SKM-1 treated with dmso at 0.1 percent for 144 hours (cell line): ENCODE results near the gene PHPT1.
"Not testable (repeated sequence)": the region's sequence is repeated elsewhere in the genome, so short reads cannot be mapped to it uniquely, and the experiment has no call there.

ENCODE experiments used
- DNase-seq: peaks from one replicate; lab custom pipeline; 2025; ENCODE audit not compliant: unreplicated experiment; lab: John Stamatoyannopoulos, UW

PHPT1 gene

GRCh38 chr9:136823136-136824046, 25.8 kb upstream of the PHPT1 start:
- no peak for DNase-seq

GRCh38 chr9:136824496-136825225, 24.5 kb upstream of the PHPT1 start:
- DNase-seq, result no peak

- DNase-seq, result no peak
Measured at GRCh38 chr9:136825295-136826187, 23.7 kb upstream of the PHPT1 start.

GRCh38 chr9:136826188-136826541, 23.0 kb upstream of the PHPT1 start:
- no peak for DNase-seq

GRCh38 chr9:136826703-136827582, 22.3 kb upstream of the PHPT1 start:
- no peak for DNase-seq

- DNase-seq, result no peak
Measured at GRCh38 chr9:136827794-136828473, 21.3 kb upstream of the PHPT1 start.

GRCh38 chr9:136828474-136829140, 20.6 kb upstream of the PHPT1 start:
- DNase-seq, result no peak

GRCh38 chr9:136829412-136829811, 19.8 kb upstream of the PHPT1 start:
- no peak for DNase-seq

GRCh38 chr9:136829981-136830885, 19.0 kb upstream of the PHPT1 start:
- no peak for DNase-seq

- no peak for DNase-seq
Measured at GRCh38 chr9:136831002-136831719, 18.0 kb upstream of the PHPT1 start.

- no peak for DNase-seq
Measured at GRCh38 chr9:136831720-136832104, 17.5 kb upstream of the PHPT1 start.

GRCh38 chr9:136832581-136832980, 16.6 kb upstream of the PHPT1 start:
- no peak for DNase-seq

GRCh38 chr9:136833381-136834048, 15.7 kb upstream of the PHPT1 start:
- DNase-seq, result not testable (repeated sequence)

- no peak for DNase-seq
Measured at GRCh38 chr9:136835162-136835931, 13.9 kb upstream of the PHPT1 start.

- no peak for DNase-seq
Measured at GRCh38 chr9:136835932-136836904, 13.0 kb upstream of the PHPT1 start.
